Midbrain (tissue), 1 donor: ENCODE measurements around the gene AMHR2.
A peak's percentile ranks its signal among the peaks of the same experiment; 100 is the strongest.
"Not testable (repeated sequence)": the region's sequence is repeated elsewhere in the genome, so short reads cannot be mapped to it uniquely, and the experiment has no call there.

Experiments
- DNase-seq: peaks from one replicate; lab custom pipeline; 2025; lab: John Stamatoyannopoulos, UW

The AMHR2 gene

DNA sequence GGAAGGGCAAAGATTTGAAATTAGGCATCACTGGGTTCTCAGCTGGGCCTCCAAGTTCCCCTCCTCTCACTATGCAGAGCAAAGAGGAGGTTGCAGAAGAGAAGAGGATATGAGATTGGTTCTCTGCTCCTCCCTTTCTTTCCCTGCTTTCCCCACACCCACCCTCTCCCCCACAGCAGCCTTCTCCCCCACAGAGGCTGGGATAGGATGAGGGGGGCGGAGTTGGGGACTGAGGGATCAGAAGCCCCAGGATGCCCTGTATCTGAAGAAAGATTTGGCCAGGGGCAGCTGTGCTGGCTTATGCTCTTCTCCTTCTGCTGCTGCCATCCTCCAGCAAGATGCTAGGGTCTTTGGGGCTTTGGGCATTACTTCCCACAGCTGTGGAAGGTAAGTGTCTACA is at the start of gene AMHR2:
TSS of gene AMHR2 (plus strand) at position 259 of the 400 bp plus-strand sequence. CDS start at position 339, 80 bp downstream.
- DNase-seq: no peak

DNA sequence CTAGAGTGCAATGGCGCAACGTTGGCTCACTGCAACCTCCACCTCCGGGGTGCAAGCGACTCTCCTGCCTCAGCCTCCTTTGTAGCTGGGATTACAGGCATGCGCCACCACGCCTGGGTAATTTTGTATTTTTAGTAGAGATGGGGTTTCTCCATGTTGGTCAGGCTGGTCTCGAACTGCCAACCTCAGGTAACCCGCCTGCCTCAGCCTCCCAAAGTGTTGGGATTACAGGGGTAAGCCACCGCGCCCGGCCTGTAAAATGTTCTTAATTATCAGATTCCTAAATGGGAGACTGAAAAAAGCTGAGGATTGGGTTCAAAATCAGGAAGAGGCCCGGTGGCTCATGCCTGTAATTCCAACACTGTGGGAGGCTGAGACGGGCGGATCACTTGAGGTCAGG is 49.4 kb upstream of the AMHR2 start:
- not testable (repeated sequence) for DNase-seq

DNA sequence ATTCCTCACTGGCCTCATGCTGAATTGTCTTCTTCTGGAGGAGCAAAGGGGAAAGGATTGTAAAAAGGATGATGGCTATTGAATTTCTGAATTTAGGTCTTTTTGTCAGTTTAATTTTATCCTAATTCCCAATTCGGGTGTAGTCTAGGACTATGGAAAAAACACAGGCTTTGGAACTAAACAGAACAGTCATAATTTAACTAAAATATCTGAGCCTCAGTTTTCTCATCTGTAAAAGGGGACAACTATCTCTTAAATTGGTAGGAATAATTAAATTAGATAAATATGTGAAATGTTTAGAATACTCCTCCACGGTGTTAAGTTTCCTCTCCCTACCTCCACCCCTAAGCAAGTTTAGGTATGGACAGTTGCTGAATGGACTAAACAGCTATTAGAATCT is 46.9 kb upstream of the AMHR2 start:
- no peak for DNase-seq

DNA sequence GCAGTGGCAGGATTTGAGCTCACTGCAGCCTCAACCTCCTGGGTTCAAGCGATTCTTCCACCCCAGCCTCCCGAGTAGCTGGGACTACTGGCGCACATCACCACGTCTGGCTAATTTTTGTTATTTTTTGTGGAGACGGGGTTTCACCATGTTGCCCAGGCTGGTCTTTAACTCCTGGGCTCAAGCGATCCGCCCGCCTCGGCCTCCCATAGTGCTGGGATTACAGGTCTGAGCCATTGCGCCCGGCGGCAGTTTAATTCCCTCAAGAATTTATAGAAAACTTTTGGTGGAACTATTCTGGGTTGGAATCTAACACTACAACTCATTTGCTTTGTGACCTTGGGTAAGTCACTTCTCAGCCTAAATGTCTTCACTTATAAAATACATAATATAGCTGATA is 45.4 kb upstream of the AMHR2 start:
- DNase-seq: no peak

DNA sequence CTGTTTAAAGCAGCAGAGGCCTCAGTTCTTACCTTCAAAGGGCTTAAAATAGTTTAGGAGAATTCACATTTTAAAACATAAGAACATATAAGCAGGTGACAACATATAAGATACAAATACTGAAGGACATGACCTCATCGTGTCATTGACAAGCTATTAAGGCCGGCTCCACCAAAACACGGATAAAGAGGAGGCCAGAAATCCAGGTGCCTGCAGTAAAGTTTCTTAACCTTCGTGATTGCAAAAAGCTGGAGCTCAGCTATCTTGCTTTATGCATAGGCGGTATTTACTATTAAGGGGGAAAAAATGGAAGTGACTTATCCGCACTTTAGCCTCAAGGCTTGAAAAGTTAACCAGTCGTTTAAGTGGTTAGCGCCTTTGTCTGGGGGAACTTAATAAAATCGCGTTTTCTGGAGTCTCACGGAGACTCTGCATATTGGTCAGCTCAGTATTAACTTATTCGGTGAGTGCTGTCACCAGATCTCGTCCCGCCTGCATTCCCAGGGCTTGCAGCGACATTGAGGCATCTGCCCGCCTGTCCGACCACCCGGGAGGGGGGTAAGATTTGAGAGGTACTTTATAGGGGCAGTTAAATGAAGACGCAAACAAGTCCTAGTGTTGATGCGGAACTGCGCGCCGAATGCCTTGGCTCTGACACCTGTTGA is 44.8 kb upstream of the AMHR2 start:
- DNase-seq: no peak

DNA sequence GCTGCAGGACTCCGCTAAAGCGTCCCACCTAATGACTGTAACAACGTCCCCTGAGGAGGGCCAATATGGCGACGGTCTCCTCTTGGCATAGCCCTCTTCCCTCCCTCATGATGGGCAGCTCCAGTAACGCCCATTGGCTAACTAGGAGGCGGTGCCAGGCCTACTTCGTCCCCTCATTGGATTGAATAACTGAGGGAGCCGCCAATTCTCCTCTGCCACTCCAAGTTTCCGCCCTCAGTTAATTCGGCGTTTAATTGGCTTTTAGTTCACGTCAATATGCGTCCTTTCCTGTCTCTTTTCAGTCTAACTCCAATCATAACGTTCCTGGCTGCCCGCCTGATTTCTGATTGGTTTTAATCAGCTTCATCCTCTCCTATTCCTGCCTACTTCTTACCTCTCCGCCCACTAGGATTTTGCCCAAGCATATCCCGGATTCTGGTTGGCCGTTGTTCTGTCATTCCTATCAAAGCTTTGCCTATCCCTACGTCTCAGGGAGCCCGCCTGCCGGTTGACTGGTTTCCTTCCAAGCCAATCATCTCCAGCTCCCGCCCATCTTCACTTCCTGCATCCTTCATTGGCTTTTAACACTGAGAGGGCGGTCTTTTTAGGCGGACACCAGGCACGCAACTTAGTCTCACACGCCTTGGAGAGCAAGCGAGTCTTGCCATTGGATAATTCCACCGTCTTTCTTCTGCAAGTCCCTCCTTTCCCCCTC is 44.1 kb upstream of the AMHR2 start:
- peak; percentile 100 for DNase-seq

DNA sequence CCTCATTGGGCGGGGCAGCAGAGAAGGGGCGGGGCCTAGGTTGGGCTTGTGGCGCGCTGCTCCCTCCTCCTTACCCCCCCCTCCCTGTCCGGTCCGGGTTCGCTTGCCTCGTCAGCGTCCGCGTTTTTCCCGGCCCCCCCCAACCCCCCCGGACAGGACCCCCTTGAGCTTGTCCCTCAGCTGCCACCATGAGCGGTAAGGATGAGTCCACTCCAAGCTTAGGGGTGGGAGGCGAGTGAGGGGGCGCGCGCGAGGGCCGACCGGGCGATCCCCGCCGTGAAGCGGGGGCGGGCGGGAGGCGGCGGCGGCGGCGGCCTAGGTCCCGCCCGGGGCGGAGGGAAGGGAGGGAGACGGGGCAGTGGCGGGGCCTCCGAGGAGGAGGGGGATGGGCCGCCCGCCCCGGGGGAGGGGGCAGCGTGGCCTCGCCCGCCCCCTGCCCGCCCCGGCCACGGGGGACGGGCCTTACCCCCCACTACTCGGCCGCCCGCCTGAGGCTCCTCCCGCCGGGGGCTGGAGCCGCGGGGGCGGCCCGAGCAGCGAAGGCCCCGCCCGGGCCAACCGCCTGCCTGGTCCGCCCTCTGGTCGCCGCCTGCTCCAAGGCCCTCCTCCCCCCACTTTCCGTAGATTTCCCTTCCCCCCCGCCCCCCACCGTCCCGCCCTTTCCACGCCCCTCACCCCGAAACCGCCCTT is 43.4 kb upstream of the AMHR2 start, which contains the start of gene SP1:
TSS of gene SP1 (plus strand) at position 73 of the 690 bp plus-strand sequence. CDS start at position 189, 116 bp downstream.
- DNase-seq: peak; percentile 83

DNA sequence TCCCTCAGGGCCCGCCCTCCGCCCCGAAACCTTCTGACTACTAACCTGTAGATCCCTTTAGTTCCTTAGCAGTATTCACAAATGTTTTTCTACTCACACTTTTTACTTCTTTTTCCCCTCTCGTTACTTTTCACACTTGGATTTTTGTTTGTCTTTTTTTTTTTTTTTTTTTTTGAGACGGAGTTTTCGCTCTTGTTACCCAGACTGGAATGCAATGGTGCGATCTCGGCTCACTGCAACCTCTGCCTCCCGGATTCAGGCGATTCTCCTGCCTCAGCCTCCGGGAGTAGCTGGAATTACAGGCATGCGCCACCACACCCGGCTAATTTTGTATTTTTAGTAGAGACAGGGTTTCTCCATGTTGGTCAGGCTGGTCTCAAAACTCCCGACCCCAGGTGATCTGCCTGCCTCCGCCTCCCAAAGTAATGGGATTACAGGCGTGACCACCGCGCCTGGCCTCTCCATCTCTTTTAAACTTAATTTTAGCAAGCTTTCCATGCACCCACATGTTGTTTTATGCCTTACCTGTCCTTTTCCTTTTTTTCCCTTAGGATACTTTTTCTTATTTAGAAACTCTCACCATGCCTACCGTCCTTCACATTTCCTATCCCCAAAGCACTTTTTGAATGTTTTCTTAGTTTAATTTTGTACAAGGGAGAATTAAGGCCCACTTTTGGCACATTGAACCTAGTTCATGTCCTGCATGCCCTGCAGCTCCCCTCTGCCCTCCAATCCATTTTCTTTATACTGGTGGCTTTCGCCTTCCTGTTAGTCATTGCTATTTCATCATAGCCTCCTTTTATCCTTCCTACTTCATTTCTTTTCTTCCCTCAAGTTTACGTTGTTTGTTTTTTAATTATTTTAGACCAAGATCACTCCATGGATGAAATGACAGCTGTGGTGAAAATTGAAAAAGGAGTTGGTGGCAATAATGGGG is 42.6 kb upstream of the AMHR2 start:
- DNase-seq: no peak

DNA sequence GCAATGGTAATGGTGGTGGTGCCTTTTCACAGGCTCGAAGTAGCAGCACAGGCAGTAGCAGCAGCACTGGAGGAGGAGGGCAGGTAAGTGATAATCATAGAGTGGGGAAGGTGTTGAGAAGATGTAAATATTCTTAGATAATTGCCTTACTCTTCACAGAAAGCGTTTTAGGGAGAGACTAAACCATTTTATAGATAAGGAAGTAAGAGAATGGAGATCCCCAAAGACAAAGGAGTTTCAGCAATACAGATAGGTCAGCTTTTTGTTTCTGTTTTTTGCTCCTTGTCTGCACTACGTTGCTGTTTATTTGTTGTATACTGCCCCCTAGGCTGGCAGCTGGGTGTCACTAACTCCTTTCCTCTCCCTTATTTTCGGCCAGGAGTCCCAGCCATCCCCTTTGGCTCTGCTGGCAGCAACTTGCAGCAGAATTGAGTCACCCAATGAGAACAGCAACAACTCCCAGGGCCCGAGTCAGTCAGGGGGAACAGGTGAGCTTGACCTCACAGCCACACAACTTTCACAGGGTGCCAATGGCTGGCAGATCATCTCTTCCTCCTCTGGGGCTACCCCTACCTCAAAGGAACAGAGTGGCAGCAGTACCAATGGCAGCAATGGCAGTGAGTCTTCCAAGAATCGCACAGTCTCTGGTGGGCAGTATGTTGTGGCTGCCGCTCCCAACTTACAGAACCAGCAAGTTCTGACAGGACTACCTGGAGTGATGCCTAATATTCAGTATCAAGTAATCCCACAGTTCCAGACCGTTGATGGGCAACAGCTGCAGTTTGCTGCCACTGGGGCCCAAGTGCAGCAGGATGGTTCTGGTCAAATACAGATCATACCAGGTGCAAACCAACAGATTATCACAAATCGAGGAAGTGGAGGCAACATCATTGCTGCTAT is 41.7 kb upstream of the AMHR2 start:
- DNase-seq: peak; percentile 58

DNA sequence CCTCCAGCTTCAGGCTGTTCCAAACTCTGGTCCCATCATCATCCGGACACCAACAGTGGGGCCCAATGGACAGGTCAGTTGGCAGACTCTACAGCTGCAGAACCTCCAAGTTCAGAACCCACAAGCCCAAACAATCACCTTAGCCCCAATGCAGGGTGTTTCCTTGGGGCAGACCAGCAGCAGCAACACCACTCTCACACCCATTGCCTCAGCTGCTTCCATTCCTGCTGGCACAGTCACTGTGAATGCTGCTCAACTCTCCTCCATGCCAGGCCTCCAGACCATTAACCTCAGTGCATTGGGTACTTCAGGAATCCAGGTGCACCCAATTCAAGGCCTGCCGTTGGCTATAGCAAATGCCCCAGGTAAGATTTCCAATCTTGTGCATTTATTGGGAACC is 40.4 kb upstream of the AMHR2 start:
- DNase-seq: no peak

DNA sequence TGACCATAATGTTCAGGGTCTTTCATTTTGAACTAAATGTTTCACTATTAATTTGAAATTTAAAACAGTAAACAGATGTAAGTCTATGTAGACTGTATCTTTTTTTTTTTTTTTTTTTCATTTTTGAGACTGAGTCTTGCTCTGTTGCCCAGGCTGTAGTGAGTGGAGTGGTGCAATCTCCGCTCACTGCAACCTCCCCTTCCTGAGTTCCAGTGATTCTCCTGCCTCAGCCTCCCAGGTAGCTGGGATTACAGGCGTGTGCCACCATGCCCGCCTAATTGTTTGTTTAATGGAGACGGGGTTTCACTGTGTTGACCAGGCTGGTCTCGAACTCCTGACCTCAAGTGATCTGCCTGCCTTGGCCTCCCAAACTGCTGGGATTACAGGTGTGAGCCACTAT is 37.3 kb upstream of the AMHR2 start:
- not testable (repeated sequence) for DNase-seq

DNA sequence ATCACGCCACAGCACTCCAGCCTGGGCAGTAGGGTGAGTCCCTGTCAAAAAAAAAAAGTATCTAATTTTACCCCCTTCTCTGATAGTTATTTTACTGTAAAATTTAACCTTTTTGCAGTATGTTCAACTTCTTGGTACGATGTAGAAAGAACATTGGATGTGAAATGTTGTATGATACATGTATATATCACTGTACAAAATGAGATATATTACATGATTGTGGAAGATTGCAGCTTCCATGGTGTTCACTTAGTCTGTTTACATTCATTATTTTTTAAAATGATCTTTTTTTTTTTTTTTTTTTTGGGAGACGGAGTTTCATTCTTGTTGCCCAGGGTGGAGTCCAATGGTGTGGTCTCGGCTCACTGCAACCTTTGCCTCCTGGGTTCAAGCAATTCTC is 34.7 kb upstream of the AMHR2 start:
- DNase-seq: no peak

DNA sequence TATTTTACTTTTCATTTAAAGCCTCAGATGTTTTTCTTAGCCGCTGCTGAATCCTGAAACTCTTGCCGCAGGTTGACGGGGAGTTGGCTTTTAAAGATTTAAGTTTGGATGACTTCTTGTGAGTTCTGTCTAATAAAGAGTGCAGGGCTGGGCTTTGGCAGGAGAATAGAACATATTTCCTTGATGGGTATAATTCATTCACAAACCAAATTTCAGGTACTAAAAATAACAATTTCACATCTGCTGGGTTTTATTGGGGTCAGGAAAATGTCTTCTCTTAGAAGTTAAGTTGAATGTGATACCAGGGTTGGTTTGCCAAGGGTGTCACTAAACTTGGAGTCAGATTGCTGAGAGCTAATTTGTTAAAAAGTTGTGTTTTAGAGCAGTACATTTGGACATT is 34.0 kb upstream of the AMHR2 start:
- DNase-seq: no peak

DNA sequence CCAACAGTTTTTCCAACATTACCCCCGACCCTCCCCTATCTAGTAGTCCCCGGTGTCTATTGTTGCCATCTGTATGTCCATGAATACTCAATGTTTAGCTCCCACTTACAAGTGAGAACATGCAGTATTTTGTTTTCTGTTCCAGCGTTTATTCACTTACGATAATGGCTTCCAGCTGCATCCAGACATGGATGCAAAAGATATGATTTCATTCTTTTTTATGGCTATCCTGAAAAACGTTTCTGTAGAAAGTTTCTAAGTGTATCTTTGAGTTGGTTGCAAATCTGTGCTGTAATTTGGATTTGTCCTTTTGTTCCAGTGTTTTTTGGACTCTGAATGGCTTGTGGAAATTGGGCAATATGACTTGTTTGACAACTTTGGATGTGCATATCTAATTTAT is 31.9 kb upstream of the AMHR2 start:
- no peak for DNase-seq

DNA sequence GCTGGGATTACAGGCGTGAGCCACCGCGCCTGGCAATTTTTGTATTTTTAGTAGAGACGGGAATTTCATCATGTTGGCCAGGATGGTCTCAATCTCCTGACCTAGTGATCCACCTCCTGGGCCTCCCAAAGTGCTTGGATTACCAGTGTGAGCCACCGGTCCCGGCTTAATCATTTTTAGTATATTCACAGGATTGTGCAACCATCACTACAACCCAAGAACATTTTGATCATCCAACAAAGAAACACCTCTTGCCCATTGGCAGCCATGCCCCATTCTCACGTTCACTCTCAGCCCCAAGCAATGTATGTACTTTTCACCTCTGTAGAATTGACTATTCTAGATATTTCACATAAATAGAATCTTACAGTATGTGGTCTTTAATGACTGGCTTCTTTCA is 23.8 kb upstream of the AMHR2 start:
- no peak for DNase-seq

DNA sequence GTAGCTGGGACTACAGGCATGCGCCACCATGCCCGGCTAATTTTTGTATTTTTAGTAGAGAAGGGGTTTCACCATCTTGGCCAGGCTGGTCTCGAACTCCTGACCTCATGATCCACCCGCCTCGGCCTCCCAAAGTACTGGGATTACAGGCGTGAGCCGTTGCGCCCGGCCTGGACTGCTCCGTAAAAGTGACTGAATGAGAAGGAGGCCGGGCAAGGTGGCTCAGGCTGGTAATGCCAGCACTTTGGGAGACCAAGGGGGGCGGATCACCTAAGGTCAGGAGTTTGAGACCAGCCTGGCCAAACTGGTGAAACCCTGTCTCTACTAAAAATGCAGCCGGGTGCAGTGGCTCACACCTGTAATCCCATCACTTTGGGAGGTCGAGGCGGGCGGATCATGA is 21.3 kb upstream of the AMHR2 start:
- DNase-seq: not testable (repeated sequence)

DNA sequence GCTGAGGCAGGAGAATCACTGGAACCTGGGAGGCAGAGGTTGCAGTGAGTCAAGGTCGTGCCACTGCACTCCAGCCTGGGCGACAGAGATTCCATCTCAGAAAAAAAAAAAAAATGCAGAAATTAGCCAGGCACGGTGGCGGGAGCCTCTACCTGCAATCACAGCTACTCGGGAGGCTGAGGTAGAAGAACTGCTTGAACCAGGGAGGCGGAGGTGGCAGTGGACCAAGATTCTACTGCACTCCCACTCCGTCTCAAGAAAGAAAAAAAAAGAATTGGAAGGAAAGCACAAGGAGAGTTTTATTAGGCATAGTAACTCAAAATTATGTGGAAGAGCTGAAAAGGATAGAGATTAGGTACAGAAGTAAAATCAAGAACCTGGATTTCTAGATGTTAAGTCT is 20.8 kb upstream of the AMHR2 start:
- DNase-seq: no peak

DNA sequence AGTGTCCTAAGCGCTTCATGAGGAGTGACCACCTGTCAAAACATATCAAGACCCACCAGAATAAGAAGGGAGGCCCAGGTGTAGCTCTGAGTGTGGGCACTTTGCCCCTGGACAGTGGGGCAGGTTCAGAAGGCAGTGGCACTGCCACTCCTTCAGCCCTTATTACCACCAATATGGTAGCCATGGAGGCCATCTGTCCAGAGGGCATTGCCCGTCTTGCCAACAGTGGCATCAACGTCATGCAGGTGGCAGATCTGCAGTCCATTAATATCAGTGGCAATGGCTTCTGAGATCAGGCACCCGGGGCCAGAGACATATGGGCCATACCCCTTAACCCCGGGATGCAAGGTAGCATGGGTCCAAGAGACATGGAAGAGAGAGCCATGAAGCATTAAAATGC is 12.7 kb upstream of the AMHR2 start:
- no peak for DNase-seq

DNA sequence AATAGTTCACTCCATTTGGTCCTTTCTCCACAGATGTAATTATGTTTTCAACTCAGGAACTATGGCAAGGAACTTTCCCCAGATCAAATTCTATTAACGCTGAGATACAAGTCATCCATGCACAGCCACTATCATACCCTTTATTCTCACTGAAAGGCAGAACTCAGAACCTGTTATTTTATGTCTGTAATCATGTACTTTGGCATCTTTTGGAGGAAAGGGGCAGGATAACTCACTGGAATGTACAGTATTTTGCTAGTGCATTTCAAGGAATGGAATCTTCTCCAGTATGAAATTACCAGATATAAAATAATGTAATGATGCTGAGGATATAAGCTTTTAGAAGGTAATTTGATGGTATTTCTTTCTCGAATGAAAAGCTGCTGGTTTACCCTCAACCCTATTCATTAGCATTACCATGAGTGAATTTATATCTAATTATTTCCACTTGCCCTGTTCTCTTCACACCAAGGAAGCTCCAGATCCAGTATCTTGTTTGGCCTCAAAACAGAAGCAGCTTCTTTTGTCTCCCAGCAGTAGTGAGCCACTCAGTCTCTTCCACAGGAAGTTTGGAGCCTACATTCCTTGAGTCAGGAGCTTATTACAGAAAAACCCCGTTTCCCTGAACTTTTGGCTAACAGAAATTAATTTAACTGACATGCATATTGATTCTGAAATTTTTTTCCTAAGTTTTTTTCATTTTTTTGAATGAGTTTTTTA is 10.0 kb upstream of the AMHR2 start:
- DNase-seq: no peak

DNA sequence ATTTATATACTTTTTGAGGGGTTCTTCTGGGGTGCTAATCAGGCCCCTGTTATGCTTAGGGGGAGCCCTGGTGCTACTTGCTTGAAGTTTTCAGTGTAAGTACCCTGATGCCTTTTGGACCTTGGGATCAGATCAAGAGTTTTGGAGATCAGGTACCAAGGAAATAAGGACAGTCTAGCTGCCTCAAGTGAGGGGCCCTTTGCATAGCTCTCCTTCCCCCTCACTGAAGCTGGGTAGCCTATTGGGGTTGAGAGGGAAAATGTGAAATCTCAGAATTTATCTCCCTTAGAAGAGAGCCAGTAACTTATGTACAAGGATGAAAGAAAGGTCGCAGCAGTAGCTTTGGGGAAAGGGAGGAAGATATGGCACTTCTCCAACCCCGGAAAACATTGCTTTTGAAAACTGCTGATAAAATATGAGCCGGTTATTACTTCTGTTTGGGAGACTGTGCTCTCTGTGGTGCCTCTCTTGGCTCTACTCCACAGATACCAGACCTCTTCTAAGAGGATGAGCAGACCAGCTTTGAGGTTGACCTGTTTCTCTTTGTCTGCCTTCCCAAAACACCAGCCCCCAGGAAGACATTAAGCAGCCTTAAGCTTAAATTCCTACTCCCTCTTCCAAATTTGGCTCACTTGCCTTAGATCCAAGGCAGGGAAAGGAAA is 8.8 kb upstream of the AMHR2 start:
- DNase-seq: no peak
